OCI-LY3 (cell line): ENCODE results near the gene PARP8.

Source experiments
- CTCF ChIP-seq: fragments of 200-600, 300-600 bp; sonication (generic); IDR thresholded peaks from 2 replicates; pipeline ENCODE4 v1.5.1; 2014; ENCODE audit warnings: antibody characterized with exemption, low read length, low read depth
- EZH2phosphoT487 ChIP-seq: fragments of 200-600 bp; shearing (Covaris generic); IDR thresholded peaks from 2 replicates; pipeline ENCODE4 v1.6.1; 2018; ENCODE audit warnings: antibody characterized with exemption, mixed run types, low read depth

DNA sequence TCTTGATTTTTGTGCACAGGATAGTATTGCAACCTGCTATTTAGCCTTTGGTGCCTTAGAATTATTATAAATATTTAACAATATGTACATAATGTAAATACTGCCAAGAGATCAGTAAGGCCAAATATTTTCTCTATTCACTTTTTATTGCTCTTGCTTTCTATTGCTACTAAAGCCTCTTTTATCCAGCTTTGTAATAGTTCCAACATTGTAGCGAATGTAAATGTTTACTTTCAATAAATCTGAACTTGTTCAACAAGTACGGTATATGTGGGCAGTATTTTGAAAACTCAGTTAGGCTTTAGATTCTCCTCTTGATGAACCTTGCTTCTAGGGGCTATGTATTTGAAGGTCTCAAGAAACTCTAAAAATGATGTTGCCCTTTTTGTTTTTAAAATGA lies 179.8 kb downstream of the PARP8 start:
- TF ChIP-seq CTCF (no peak), EZH2phosphoT487 (no peak)
